ENCODE measurements around the gene SOCS1.
A peak's percentile ranks its signal among the peaks of the same experiment; 100 is the strongest.
"Not testable (repeated sequence)": the region's sequence is repeated elsewhere in the genome, so short reads cannot be mapped to it uniquely, and the experiment has no call there.

The SOCS1 gene

GRCh38 chr16:11255737-11256660, at the start of gene SOCS1:
TSS of gene SOCS1 (minus strand) at chr16:11256204. CDS start at chr16:11255478, 726 bp downstream.
- DNase-seq, result peak; percentile 68

- DNase-seq, result no peak
Measured at GRCh38 chr16:11303405-11304138, 47.6 kb upstream of the SOCS1 start.

- no peak for DNase-seq
Measured at GRCh38 chr16:11302977-11303376, 47.0 kb upstream of the SOCS1 start.

GRCh38 chr16:11301645-11302501, 45.9 kb upstream of the SOCS1 start:
- DNase-seq, result no peak

GRCh38 chr16:11300560-11300892, 44.5 kb upstream of the SOCS1 start:
- no peak for DNase-seq

GRCh38 chr16:11299865-11300559, 44.0 kb upstream of the SOCS1 start:
- no peak for DNase-seq

GRCh38 chr16:11298950-11299547, 43.0 kb upstream of the SOCS1 start:
- DNase-seq, result not testable (repeated sequence)

- DNase-seq, result no peak
Measured at GRCh38 chr16:11298143-11298900, 42.3 kb upstream of the SOCS1 start.

- peak; percentile 86 for DNase-seq
Measured at GRCh38 chr16:11297492-11298142, 41.6 kb upstream of the SOCS1 start.

- no peak for DNase-seq
Measured at GRCh38 chr16:11296706-11297491, 40.9 kb upstream of the SOCS1 start.

GRCh38 chr16:11296351-11296705, 40.3 kb upstream of the SOCS1 start:
- DNase-seq, result no peak

GRCh38 chr16:11295672-11296071, 39.7 kb upstream of the SOCS1 start:
- DNase-seq, result no peak

GRCh38 chr16:11292076-11292748, 36.2 kb upstream of the SOCS1 start:
- DNase-seq, result no peak

GRCh38 chr16:11291091-11291703, 35.2 kb upstream of the SOCS1 start:
- no peak for DNase-seq

- no peak for DNase-seq
Measured at GRCh38 chr16:11290102-11290893, 34.3 kb upstream of the SOCS1 start.

GRCh38 chr16:11289696-11290095, 33.7 kb upstream of the SOCS1 start:
- DNase-seq, result not testable (repeated sequence)

GRCh38 chr16:11289202-11289601, 33.2 kb upstream of the SOCS1 start:
- no peak for DNase-seq

- DNase-seq, result no peak
Measured at GRCh38 chr16:11285842-11286241, 29.8 kb upstream of the SOCS1 start.

Data from GDM1 (cell line).